ENCODE results near the gene NLRP6. TPM values are rescaled to one million over a fixed set of nuclear protein-coding genes. Genes with fewer than 3 reads are reported as not detected.

NLRP6 gene
- total and polyA plus RNA-seq, 7 donors: 0.33 to 3.3 (median 2.1) TPM; not detected in 3

DNA sequence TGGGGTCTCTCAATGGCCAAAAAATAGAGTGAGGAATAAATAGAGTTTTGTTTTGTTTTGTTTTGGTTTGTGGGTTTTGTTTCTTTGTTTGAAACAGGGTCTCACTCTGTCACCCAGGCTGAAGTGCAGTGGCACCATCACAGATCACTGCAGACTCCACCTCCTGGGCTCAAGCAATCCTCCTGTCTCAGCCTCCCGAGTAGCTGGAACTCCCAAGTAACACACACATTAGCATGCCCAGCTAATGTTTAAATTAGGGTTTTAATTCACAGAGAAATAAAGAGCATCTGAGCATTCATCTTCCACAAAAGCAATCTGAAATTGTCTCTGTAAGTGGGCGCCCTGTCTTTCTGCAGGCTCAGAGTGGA is 51.7 kb downstream of the NLRP6 start:
- Histone ChIP-seq H3K27me3 (no peaks in the 10 kb centered on the region), H3K4me3 (no peak overlapping the region), H3K27ac (no peak overlapping the region), H3K9me3 (no peaks in the 10 kb centered on the region), H3K4me1 (peaks cover 0 to 33% (median 27%) of the 10 kb centered on the region in 4 donors), H3K36me3 (no peaks in the 10 kb centered on the region)
- TF ChIP-seq EP300 (IDR thresholded peaks at IDR 0.05): no peak
- no peak for TF ChIP-seq POLR2AphosphoS5 (IDR thresholded peaks at IDR 0.05)
- TF ChIP-seq, protein P1, sequence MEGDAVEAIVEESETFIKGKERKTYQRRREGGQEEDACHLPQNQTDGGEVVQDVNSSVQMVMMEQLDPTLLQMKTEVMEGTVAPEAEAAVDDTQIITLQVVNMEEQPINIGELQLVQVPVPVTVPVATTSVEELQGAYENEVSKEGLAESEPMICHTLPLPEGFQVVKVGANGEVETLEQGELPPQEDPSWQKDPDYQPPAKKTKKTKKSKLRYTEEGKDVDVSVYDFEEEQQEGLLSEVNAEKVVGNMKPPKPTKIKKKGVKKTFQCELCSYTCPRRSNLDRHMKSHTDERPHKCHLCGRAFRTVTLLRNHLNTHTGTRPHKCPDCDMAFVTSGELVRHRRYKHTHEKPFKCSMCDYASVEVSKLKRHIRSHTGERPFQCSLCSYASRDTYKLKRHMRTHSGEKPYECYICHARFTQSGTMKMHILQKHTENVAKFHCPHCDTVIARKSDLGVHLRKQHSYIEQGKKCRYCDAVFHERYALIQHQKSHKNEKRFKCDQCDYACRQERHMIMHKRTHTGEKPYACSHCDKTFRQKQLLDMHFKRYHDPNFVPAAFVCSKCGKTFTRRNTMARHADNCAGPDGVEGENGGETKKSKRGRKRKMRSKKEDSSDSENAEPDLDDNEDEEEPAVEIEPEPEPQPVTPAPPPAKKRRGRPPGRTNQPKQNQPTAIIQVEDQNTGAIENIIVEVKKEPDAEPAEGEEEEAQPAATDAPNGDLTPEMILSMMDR (IDR thresholded peaks at IDR 0.05): no peak
- TF ChIP-seq POLR2A (IDR thresholded peaks at IDR 0.05): no peak
- WGBS, 2 donors: 91 to 97% methylated on average over 2 of the region's 2 CpGs
- intact Hi-C loops (cut with DNase I): no loop called here
- peak; percentile 29 for DNase-seq

DNA sequence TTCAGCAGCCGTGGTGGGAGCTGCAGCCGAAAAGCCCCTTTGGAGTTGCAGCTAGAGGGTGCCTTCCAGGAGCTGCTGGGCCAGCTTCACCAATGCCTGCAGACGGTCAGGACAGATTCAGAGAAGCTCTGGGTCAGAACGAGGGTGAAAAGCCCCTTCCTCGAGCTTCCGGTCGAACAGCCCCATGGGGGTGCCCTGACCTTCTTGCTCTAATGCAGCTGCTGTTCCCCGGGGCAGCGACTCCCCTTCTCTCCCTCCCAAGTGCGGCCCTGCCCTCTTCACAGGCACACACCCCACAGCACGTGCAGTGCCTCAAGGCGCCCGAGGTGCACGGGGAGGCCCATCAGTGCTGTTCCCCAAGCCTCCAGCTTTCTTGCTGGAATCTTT is 52.1 kb downstream of the NLRP6 start:
- H3K4me1 ChIP-seq: peaks cover 0 to 29% (median 26%) of the 10 kb centered on the region in 4 donors
- intact Hi-C loops (cut with DNase I): no loop called here
- WGBS, 2 donors: 77 to 82% methylated on average over 14 of the region's 14 CpGs

DNA sequence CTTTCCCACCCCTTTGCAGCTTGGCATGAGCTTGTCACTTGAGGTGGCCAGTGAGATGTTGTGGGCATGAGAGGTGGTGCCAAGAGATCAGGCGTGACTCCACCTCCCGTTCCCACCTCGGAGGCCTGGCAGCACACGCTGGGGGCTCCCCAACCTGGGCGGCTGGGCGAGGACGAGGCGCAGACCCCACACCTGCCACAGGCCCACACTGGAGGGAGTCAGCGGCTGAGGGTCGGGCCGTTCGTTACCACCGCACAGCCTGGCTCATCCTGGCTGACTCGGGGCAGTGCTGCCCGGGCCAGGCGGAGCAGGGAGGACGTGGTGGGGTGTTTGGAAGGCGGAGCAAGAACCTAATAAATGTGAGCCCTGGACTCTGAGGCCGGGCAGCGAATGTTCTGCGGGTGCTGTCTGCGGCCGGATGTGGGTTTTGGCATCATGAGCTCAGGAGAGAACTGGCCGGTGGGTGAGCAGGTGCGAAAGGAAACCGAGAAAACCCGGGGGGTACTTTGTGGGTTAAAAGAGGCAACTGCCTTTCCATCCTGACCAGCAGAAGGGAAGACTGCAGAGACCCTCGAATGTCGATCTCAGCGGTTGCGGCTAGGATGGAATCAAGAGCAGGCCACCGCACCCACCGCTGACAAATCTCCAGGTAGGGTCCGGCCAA is 52.6 kb downstream of the NLRP6 start:
- H3K27ac ChIP-seq: no peak overlapping the region
- intact Hi-C loops (cut with DNase I): no loop called here
- TF ChIP-seq POLR2A (IDR thresholded peaks at IDR 0.05) (no peak), POLR2AphosphoS5 (IDR thresholded peaks at IDR 0.05) (no peak), EP300 (IDR thresholded peaks at IDR 0.05) (no peak)
- TF ChIP-seq, protein P1 (IDR thresholded peaks at IDR 0.05): no peak

More for the DNA sequence above, 52.1 kb downstream of the NLRP6 start:
- Histone ChIP-seq H3K27me3 (no peaks in the 10 kb centered on the region), H3K36me3 (no peaks in the 10 kb centered on the region), H3K4me3 (no peak overlapping the region), H3K9me3 (no peaks in the 10 kb centered on the region), H3K27ac (no peak overlapping the region)
- DNase-seq: peak; percentile 59
- TF ChIP-seq EP300 (IDR thresholded peaks at IDR 0.05) (no peak), POLR2AphosphoS5 (IDR thresholded peaks at IDR 0.05) (no peak), POLR2A (IDR thresholded peaks at IDR 0.05) (no peak)
- TF ChIP-seq, protein P1 (IDR thresholded peaks at IDR 0.05): no peak

DNA sequence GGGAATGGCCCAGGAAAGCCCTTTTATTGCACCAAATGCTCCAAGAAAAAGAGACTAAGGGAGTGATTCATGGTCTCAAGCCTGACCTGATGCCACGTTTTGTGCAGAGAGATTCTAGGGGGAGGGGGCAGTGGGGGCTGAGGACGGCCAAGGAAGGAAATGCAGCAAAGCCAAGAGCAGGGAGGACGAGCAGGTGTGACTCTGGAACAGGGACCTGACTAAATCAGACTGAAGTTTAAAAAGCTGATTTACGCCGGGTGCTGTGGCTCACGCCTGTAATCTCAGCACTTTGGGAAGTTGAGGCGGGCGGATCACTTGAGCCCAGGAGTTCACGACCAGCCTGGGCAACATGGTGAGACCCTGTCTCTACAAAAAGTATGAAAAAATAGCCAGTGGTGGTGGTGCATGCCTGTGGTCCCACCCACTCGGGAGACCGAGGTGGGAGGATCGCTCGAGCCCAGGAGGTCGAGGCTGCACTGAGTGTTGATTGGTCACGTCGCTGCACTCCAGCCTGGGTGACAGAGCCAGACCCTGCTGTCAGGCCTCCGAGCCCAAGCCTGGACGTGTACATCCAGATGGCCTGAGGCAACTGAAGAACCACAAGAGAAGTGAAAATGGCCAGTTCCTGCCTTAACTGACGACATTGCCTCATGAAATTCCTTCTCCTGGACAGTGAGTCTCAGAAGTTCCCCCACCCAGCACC is 53.3 kb downstream of the NLRP6 start:
- TF ChIP-seq, protein P1 (IDR thresholded peaks at IDR 0.05): no peak
- TF ChIP-seq POLR2AphosphoS5 (IDR thresholded peaks at IDR 0.05) (no peak), POLR2A (IDR thresholded peaks at IDR 0.05) (no peak), EP300 (IDR thresholded peaks at IDR 0.05) (no peak)
- no peak overlapping the region for H3K27ac ChIP-seq
- WGBS, 2 donors: 80 to 91% methylated on average over 19 of the region's 19 CpGs
- H3K36me3 ChIP-seq: no peaks in the 10 kb centered on the region
- H3K4me1 ChIP-seq: peaks cover 0 to 29% (median 21%) of the 10 kb centered on the region in 4 donors
- intact Hi-C loops (cut with DNase I): no loop called here
- no peaks in the 10 kb centered on the region for H3K27me3 ChIP-seq
- H3K9me3 ChIP-seq: no peaks in the 10 kb centered on the region
- DNase-seq: peak; percentile 29
- H3K4me3 ChIP-seq: no peak overlapping the region

More for the DNA sequence above, 52.6 kb downstream of the NLRP6 start:
- H3K36me3 ChIP-seq: no peaks in the 10 kb centered on the region
- H3K27me3 ChIP-seq: no peaks in the 10 kb centered on the region
- peak; percentile 60 for DNase-seq
- peaks cover 0 to 29% (median 24%) of the 10 kb centered on the region in 4 donors for H3K4me1 ChIP-seq
- no peak overlapping the region for H3K4me3 ChIP-seq
- no peaks in the 10 kb centered on the region for H3K9me3 ChIP-seq
- 68 to 84% methylated on average over 34 of the region's 34 CpGs for WGBS, 2 donors
